Measurements from ENCODE around the gene PCNX4.

The PCNX4 gene

GRCh38 chr14:60101786-60102185 is 10.1 kb downstream of the PCNX4 start:
- no peak for DNase-seq (ENCODE audit: low read depth in 4 of 4, low spot score in 1 of 4)

DNA sequence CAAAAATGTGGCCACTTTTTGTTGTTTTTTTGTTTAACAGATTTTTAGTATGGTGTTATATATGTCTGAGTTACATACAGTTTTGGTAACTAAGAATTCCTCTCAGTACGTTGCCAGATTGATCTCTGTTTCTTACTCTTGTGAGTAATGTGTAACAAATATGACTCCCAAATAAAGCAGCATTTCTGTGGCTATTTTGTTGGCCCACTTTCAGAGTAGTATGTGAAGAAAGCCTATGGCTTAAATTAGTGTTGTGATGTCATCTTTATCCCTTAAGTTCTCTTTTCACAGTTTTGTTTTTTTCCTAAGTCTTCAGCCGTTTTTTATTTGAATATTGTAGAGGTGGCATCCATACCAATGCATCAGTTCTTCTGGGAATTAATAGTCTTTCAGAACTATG is 10.7 kb downstream of the PCNX4 start:
- DNase-seq (ENCODE audit: low read depth in 4 of 4, low spot score in 1 of 4) = no peak

DNA sequence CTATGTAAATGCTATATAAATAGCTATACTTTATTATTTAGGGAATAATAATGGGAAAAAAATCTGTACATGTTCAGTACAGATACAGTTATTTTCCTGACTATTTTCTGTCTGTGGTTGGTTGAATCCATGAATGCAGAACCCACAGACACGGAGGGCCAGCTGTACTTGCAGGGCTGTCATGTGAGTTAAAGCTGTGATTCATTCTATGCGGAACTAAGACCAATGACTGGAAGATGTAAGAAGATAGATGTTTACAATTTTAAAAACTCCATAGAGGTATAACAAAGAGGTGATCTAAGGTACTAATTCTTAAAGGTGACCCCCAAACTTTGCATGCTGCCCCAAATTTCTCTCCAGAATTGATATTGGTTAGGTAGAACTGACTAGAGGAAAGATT is 14.6 kb downstream of the PCNX4 start:
- no peak for DNase-seq (ENCODE audit: low read depth in 4 of 4, low spot score in 1 of 4)

- DNase-seq (ENCODE audit: low read depth in 4 of 4, low spot score in 1 of 4) = no peak
Measured at GRCh38 chr14:60107477-60107876, 15.8 kb downstream of the PCNX4 start.

- DNase-seq (ENCODE audit: low read depth in 4 of 4, low spot score in 1 of 4) = no peak
Measured at GRCh38 chr14:60111732-60112131, 20.0 kb downstream of the PCNX4 start.

GRCh38 chr14:60114881-60115280 is 23.2 kb downstream of the PCNX4 start:
- no peak for DNase-seq (ENCODE audit: low read depth in 4 of 4, low spot score in 1 of 4)

GRCh38 chr14:60116181-60116580 is 24.5 kb downstream of the PCNX4 start:
- DNase-seq (ENCODE audit: low read depth in 4 of 4, low spot score in 1 of 4) = no peak

DNA sequence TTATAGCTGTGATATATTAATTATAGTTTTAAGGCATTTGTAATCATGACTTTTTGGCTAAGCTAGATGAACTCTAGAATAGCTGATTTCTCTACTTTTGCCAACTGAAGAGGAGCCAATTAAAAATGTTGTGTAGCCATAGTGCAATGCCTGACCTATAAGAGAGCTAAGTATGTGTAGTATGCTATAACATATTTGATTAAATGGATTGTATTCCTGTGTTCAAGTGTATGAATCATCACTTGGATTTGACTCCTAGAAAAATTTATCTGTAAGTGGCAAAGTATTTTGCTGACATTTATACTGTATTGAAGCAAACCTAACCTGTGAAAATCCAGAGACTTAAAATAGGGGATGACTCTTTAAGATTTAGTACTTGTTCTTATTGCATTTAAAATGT is 34.2 kb downstream of the PCNX4 start:
- no peak for DNase-seq (ENCODE audit: low read depth in 4 of 4, low spot score in 1 of 4)

- DNase-seq (ENCODE audit: low read depth in 4 of 4, low spot score in 1 of 4) = no peak
Measured at GRCh38 chr14:60133487-60133886, 41.8 kb downstream of the PCNX4 start.

- no peak for DNase-seq (ENCODE audit: low read depth in 4 of 4, low spot score in 1 of 4)
Measured at GRCh38 chr14:60134702-60135101, 43.0 kb downstream of the PCNX4 start.

GRCh38 chr14:60151715-60152114 is 60.0 kb downstream of the PCNX4 start:
- DNase-seq (ENCODE audit: low read depth in 4 of 4, low spot score in 1 of 4) = peak; percentile 19 to 52 (median 27)

- DNase-seq (ENCODE audit: low read depth in 4 of 4, low spot score in 1 of 4) = no peak
Measured at GRCh38 chr14:60153991-60154390, 62.3 kb downstream of the PCNX4 start.

- no peak for DNase-seq (ENCODE audit: low read depth in 4 of 4, low spot score in 1 of 4)
Measured at GRCh38 chr14:60154671-60155070, 62.9 kb downstream of the PCNX4 start.

GRCh38 chr14:60160422-60160821 is 68.7 kb downstream of the PCNX4 start:
- no peak for DNase-seq (ENCODE audit: low read depth in 4 of 4, low spot score in 1 of 4)

- DNase-seq (ENCODE audit: low read depth in 4 of 4, low spot score in 1 of 4) = no peak
Measured at GRCh38 chr14:60161196-60162107, 69.7 kb downstream of the PCNX4 start.

DNA sequence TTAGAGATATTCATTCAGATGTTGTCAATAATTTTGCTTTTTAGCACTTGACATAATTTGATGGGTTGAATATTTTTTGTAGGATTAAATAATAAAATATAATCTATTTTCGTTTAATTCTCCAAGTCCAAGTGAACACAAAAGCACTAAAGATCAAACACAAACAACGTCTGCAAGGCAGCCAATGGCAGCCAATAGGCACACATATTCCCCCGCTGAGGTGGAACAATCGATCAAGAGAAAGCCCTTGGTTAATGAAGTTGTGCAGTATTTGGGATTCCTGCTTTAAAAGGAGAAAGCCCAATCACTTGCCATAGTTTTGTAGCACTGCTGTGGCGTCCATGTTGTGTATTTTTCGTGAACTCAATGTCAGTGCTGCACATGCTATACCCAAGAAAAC is 72.0 kb downstream of the PCNX4 start:
- no peak for DNase-seq (ENCODE audit: low read depth in 4 of 4, low spot score in 1 of 4)

GRCh38 chr14:60164404-60164711 is 72.6 kb downstream of the PCNX4 start:
- DNase-seq (ENCODE audit: low read depth in 4 of 4, low spot score in 1 of 4) = no peak

DNA sequence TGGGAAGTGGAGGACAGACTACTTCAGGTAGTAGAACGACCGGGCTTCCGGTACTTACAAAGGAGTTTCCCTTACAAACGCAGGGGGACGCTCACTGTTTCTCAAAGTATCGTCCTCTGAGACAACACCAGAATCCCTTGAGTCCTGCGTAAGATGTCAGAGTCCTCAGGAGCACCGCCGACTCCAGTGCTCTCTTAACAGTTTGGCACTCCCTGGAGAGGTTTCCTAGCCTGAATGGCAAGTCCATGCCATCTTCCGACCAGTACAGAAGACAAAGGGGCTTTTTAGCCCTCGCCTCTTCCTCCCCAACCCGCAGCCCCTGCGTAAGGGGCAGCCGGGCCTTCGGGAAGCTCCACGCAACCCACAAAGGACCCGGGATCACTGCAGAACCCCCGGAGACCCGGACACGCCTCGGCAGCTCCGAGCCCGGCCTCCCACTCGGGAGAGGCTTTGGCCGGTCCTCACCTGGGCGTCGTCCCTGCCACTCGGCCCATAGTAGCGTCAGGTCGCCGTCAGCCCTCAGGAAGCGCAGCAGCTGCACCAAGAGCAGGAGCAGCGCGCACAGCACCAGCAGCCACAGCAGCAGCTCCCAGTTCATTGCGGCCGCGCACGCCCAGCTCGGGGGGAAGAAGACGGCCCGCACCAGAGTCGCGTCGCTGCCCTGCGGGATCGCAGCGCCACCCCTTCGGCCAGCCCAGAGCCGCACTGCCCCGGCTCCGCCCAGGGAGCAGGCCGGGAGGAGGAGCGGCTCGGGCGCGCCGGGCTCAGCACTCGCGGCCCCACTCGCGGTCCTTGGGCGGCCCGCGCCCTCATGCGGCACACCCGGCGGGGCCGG is 73.2 kb downstream of the PCNX4 start, which contains the start of gene DHRS7:
TSS of gene DHRS7 (minus strand) at position 687 of the 835 bp plus-strand sequence. CDS start at position 598, 89 bp downstream.
- peak in 3 of 4 experiments; percentile 34 to 66 (median 46) for DNase-seq (ENCODE audit: low read depth in 4 of 4, low spot score in 1 of 4)

DNA sequence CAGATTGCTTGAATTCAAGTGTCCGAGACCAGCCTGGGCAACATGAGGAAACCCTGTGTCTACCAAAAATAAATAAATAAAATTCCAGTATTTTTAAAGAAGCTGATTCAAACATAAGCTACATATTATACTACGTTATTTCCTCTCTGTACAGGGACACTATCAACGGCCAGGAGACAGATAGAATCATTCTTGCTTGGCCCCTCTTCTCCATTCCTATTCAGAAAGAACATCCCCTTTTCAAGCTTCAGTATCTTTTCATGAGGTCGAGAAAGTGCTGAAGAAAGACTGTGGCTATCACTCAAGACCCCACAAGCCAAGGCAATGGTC is 73.8 kb downstream of the PCNX4 start:
- DNase-seq (ENCODE audit: low read depth in 4 of 4, low spot score in 1 of 4) = no peak

GRCh38 chr14:60166142-60166541 is 74.4 kb downstream of the PCNX4 start:
- no peak for DNase-seq (ENCODE audit: low read depth in 4 of 4, low spot score in 1 of 4)

DNA sequence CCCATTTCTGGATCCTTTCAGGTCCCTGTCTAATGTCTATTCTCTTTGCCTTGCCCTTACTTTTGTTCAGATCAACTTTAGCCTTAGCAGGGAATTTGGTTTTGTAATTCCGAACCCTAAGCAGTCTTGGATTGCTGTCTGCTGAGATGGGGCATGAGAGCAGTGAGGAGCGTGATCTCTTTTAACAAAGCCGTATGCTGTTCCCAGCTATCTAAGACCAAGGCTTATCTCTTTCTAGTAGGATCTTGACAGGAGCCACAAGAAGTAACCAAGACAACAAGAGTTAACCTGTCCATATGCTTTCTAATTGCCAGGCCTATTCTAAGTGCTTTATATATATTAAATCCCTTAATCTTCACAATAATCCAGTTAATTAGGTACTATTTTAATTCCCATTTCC is 78.0 kb downstream of the PCNX4 start:
- DNase-seq (ENCODE audit: low read depth in 4 of 4, low spot score in 1 of 4) = no peak

GRCh38 chr14:60170948-60171347 is 79.2 kb downstream of the PCNX4 start:
- DNase-seq (ENCODE audit: low read depth in 4 of 4, low spot score in 1 of 4) = no peak

Measured in stimulated activated CD4-positive, alpha-beta T cell treated with anti-CD3 and anti-CD28 coated beads, Interleukin-1b, Interleukin-23, amount 100 ng/mL, for 24 hours (primary cell).